ENCODE results near the gene CASP3. TPM values are rescaled to one million over a fixed set of nuclear protein-coding genes. Genes with fewer than 3 reads are reported as not detected.

The CASP3 gene
- total RNA-seq, 1 donor, result 59.4 TPM

DNA sequence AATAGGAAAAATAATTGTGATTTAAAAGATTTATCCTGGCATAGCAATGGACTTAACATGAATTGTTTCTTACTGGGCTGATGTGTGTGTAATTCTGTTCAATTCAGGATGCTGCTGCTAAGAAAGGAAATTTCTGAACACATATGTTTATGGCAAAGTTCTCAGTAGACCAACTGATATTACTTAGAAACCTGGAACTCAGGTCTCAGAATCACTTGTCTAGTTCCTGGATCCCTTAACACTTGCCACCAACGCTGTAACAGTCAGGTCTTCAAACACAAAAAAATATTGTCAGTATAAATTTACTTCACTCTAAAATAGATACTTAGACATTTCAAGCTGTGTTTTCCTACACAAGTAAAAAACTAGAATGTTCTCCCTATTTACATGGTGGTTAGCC is 5.5 kb downstream of the CASP3 start:
- peaks cover 27% of the 10 kb centered on the region for H3K36me3 ChIP-seq (ENCODE audit: insufficient read depth, low read length)
- peaks cover 35% of the 10 kb centered on the region for H4K20me1 ChIP-seq (ENCODE audit: insufficient read depth, low read length)
- TF ChIP-seq CTCF (IDR thresholded peaks at IDR 0.05; ENCODE audit: extremely low read depth, low read depth, low read length), result no peak
- no peak overlapping the region for H3K4me2 ChIP-seq (ENCODE audit: insufficient read depth, low read length)
- H3K27ac ChIP-seq (ENCODE audit: low read depth, low read length), result peak overlapping the region; percentile 74
- peaks cover 26% of the 10 kb centered on the region for H3K4me1 ChIP-seq (ENCODE audit: insufficient read depth, low read length)
- peaks cover 96% of the 10 kb centered on the region for H3K79me2 ChIP-seq (ENCODE audit: insufficient read depth, low read length)
- H3K9me3 ChIP-seq (ENCODE audit: low read depth, low read length), result no peaks in the 10 kb centered on the region
- H3K4me3 ChIP-seq (ENCODE audit: insufficient read depth, low read length), result no peak overlapping the region
- no peaks in the 10 kb centered on the region for H3K27me3 ChIP-seq (ENCODE audit: insufficient read depth, low read length)
- no peak for DNase-seq (ENCODE audit: insufficient read length, low spot score, missing footprints)
- no peak overlapping the region for H2AFZ ChIP-seq (ENCODE audit: low read length)

GRCh38 chr4:184641451-184641850 is 7.8 kb downstream of the CASP3 start:
- Histone ChIP-seq H3K79me2 (ENCODE audit: insufficient read depth, low read length) (peaks cover 90% of the 10 kb centered on the region), H3K27me3 (ENCODE audit: insufficient read depth, low read length) (no peaks in the 10 kb centered on the region), H4K20me1 (ENCODE audit: insufficient read depth, low read length) (peaks cover 22% of the 10 kb centered on the region), H3K4me2 (ENCODE audit: insufficient read depth, low read length) (no peak overlapping the region), H3K4me1 (ENCODE audit: insufficient read depth, low read length) (peaks cover 8% of the 10 kb centered on the region), H2AFZ (ENCODE audit: low read length) (no peak overlapping the region), H3K36me3 (ENCODE audit: insufficient read depth, low read length) (peaks cover 40% of the 10 kb centered on the region), H3K27ac (ENCODE audit: low read depth, low read length) (no peak overlapping the region), H3K4me3 (ENCODE audit: insufficient read depth, low read length) (no peak overlapping the region), H3K9me3 (ENCODE audit: low read depth, low read length) (no peaks in the 10 kb centered on the region)
- DNase-seq (ENCODE audit: insufficient read length, low spot score, missing footprints), result no peak
- TF ChIP-seq CTCF (IDR thresholded peaks at IDR 0.05; ENCODE audit: extremely low read depth, low read depth, low read length), result no peak

GRCh38 chr4:184641022-184641421 is 8.2 kb downstream of the CASP3 start:
- peaks cover 20% of the 10 kb centered on the region for H4K20me1 ChIP-seq (ENCODE audit: insufficient read depth, low read length)
- peaks cover 6% of the 10 kb centered on the region for H3K4me1 ChIP-seq (ENCODE audit: insufficient read depth, low read length)
- H3K36me3 ChIP-seq (ENCODE audit: insufficient read depth, low read length), result peaks cover 43% of the 10 kb centered on the region

GRCh38 chr4:184636897-184637296 is 12.3 kb downstream of the CASP3 start:
- no peaks in the 10 kb centered on the region for H3K27me3 ChIP-seq (ENCODE audit: insufficient read depth, low read length)
- H3K36me3 ChIP-seq (ENCODE audit: insufficient read depth, low read length), result peaks cover 60% of the 10 kb centered on the region
- H3K79me2 ChIP-seq (ENCODE audit: insufficient read depth, low read length), result peaks cover 51% of the 10 kb centered on the region
- no peaks in the 10 kb centered on the region for H3K4me1 ChIP-seq (ENCODE audit: insufficient read depth, low read length)
- no peaks in the 10 kb centered on the region for H3K9me3 ChIP-seq (ENCODE audit: low read depth, low read length)
- no peak overlapping the region for H3K27ac ChIP-seq (ENCODE audit: low read depth, low read length)
- H4K20me1 ChIP-seq (ENCODE audit: insufficient read depth, low read length), result peaks cover 21% of the 10 kb centered on the region
- H3K4me3 ChIP-seq (ENCODE audit: insufficient read depth, low read length), result no peak overlapping the region
- H2AFZ ChIP-seq (ENCODE audit: low read length), result no peak overlapping the region
- no peak overlapping the region for H3K4me2 ChIP-seq (ENCODE audit: insufficient read depth, low read length)
- no peak for TF ChIP-seq CTCF (IDR thresholded peaks at IDR 0.05; ENCODE audit: extremely low read depth, low read depth, low read length)
- no peak for DNase-seq (ENCODE audit: insufficient read length, low spot score, missing footprints)

More at GRCh38 chr4:184641022-184641421, 8.2 kb downstream of the CASP3 start:
- no peaks in the 10 kb centered on the region for H3K27me3 ChIP-seq (ENCODE audit: insufficient read depth, low read length)
- TF ChIP-seq CTCF (IDR thresholded peaks at IDR 0.05; ENCODE audit: extremely low read depth, low read depth, low read length), result no peak
- H3K9me3 ChIP-seq (ENCODE audit: low read depth, low read length), result no peaks in the 10 kb centered on the region
- no peak overlapping the region for H3K4me3 ChIP-seq (ENCODE audit: insufficient read depth, low read length)
- no peak overlapping the region for H3K4me2 ChIP-seq (ENCODE audit: insufficient read depth, low read length)
- peaks cover 85% of the 10 kb centered on the region for H3K79me2 ChIP-seq (ENCODE audit: insufficient read depth, low read length)
- H2AFZ ChIP-seq (ENCODE audit: low read length), result no peak overlapping the region
- DNase-seq (ENCODE audit: insufficient read length, low spot score, missing footprints), result no peak
- no peak overlapping the region for H3K27ac ChIP-seq (ENCODE audit: low read depth, low read length)

Data from osteoblast (primary cell).